NCI-H2107 (cell line): ENCODE results near the gene OR8K3.

Experiments used
- DNase-seq: peaks from one replicate; lab custom pipeline; 2025; lab: John Stamatoyannopoulos, UW

OR8K3 gene

GRCh38 chr11:56314844-56315243, at the start of gene OR8K3:
Gene OR8K3 (plus strand): TSS chr11:56315144. CDS start chr11:56318307, 3,163 bp downstream.
- no peak for DNase-seq

GRCh38 chr11:56271092-56271491, 43.9 kb upstream of the OR8K3 start:
- DNase-seq = no peak

- DNase-seq = no peak
Measured at GRCh38 chr11:56273854-56274253, 41.1 kb upstream of the OR8K3 start, which contains the start of gene OR5T1. Gene OR5T1 (plus strand): TSS chr11:56274154. CDS start chr11:56275639, 1,485 bp downstream.

- DNase-seq = no peak
Measured at GRCh38 chr11:56292154-56292553, 22.8 kb upstream of the OR8K3 start, which contains the start of gene OR8H1. Gene OR8H1 (minus strand): TSS chr11:56292254. CDS start chr11:56291062, 1,192 bp downstream.

GRCh38 chr11:56296898-56297297, 18.0 kb upstream of the OR8K3 start:
- DNase-seq = no peak

- DNase-seq = no peak
Measured at GRCh38 chr11:56307836-56308235, 7.1 kb upstream of the OR8K3 start.

- no peak for DNase-seq
Measured at GRCh38 chr11:56331861-56332491, 17.0 kb downstream of the OR8K3 start.

- DNase-seq = no peak
Measured at GRCh38 chr11:56333156-56333555, 18.2 kb downstream of the OR8K3 start.

- DNase-seq = no peak
Measured at GRCh38 chr11:56340289-56340688, 25.3 kb downstream of the OR8K3 start.

- DNase-seq = no peak
Measured at GRCh38 chr11:56345739-56346138, 30.8 kb downstream of the OR8K3 start, which contains the start of gene OR8K1. Gene OR8K1 (plus strand): TSS chr11:56346039. CDS start chr11:56346039, 0 bp downstream.

GRCh38 chr11:56353991-56354390, 39.0 kb downstream of the OR8K3 start, which contains the start of gene OR8J1:
Gene OR8J1 (plus strand): TSS chr11:56354291. CDS start chr11:56360247, 5,956 bp downstream.
- DNase-seq = no peak
